OCI-M2 (cell line): ENCODE results near the gene NUDT8.
"Not testable (repeated sequence)": the region's sequence is repeated elsewhere in the genome, so short reads cannot be mapped to it uniquely, and the experiment has no call there.

Experiments used
- DNase-seq: peaks from one replicate; lab custom pipeline; 2025; ENCODE audit not compliant: unreplicated experiment; lab: John Stamatoyannopoulos, UW

Gene NUDT8

GRCh38 chr11:67613313-67613959 lies 16.3 kb downstream of the NUDT8 start:
- no peak for DNase-seq

- no peak for DNase-seq
These were observed 17.0 kb downstream of the NUDT8 start for GRCh38 chr11:67612751-67613150.

- no peak for DNase-seq
These were observed 17.8 kb downstream of the NUDT8 start for GRCh38 chr11:67611704-67612587.

GRCh38 chr11:67611165-67611564 lies 18.6 kb downstream of the NUDT8 start:
- no peak for DNase-seq

GRCh38 chr11:67610302-67610868 lies 19.4 kb downstream of the NUDT8 start:
- no peak for DNase-seq

GRCh38 chr11:67609316-67609715 lies 20.4 kb downstream of the NUDT8 start:
- DNase-seq: no peak

- DNase-seq: no peak
These were observed 21.3 kb downstream of the NUDT8 start for GRCh38 chr11:67608486-67608885.

- DNase-seq: no peak
These were observed 22.2 kb downstream of the NUDT8 start for GRCh38 chr11:67607507-67607906.

GRCh38 chr11:67606492-67607295 lies 23.0 kb downstream of the NUDT8 start, which contains the start of gene NDUFV1:
NDUFV1 (plus strand) TSS chr11:67606936; CDS start chr11:67607005, 69 bp downstream.
- peak; percentile 78 for DNase-seq

GRCh38 chr11:67606093-67606491 lies 23.6 kb downstream of the NUDT8 start:
- no peak for DNase-seq

- no peak for DNase-seq
These were observed 24.3 kb downstream of the NUDT8 start for GRCh38 chr11:67605231-67606011.

- no peak for DNase-seq
These were observed 24.9 kb downstream of the NUDT8 start for GRCh38 chr11:67604815-67605214.

GRCh38 chr11:67604119-67604518 lies 25.6 kb downstream of the NUDT8 start:
- not testable (repeated sequence) for DNase-seq

- no peak for DNase-seq
These were observed 28.6 kb downstream of the NUDT8 start for GRCh38 chr11:67601098-67601497.

- DNase-seq: no peak
These were observed 29.3 kb downstream of the NUDT8 start for GRCh38 chr11:67600324-67601029.

- no peak for DNase-seq
These were observed 30.6 kb downstream of the NUDT8 start for GRCh38 chr11:67599149-67599548.

GRCh38 chr11:67597963-67598362 lies 31.8 kb downstream of the NUDT8 start:
- not testable (repeated sequence) for DNase-seq

- DNase-seq: not testable (repeated sequence)
These were observed 32.3 kb downstream of the NUDT8 start for GRCh38 chr11:67597458-67597857.

- no peak for DNase-seq
These were observed 32.9 kb downstream of the NUDT8 start for GRCh38 chr11:67596753-67597300.
